CD14-positive monocyte (primary cell): ENCODE data around the gene FAM181A. TPM values are rescaled to one million over a fixed set of nuclear protein-coding genes. Genes with fewer than 3 reads are reported as not detected.

Source experiments
- DNase-seq, 3 donors: peaks; one replicate each; pipeline ENCODE4 v3.0.0-alpha.2; 2011 to 2022
- H2AFZ ChIP-seq: 2 replicates; pipeline ENCODE4 v1.6.0; 2012; ENCODE audit warnings: mild to moderate bottlenecking, low read depth, low read length, inconsistent platforms; ENCODE audit not compliant: insufficient read depth, poor library complexity, severe bottlenecking
- H3K27ac ChIP-seq, 2 donors: 1 replicate in 1 of 2; 2 replicates in 1 of 2; pipeline ENCODE4 v1.5.1; 2012 to 2013; ENCODE audit warnings: low read length in 2 of 2, control low read depth in 1 of 2, inconsistent platforms in 1 of 2, low read depth in 1 of 2, mild to moderate bottlenecking in 1 of 2
- H3K27me3 ChIP-seq, 2 donors: one replicate each; pipeline versions ENCODE4 v1.6.0 to v1.6.1; 2011 to 2013; ENCODE audit warnings: low read length in 2 of 2; ENCODE audit not compliant: control insufficient read depth in 2 of 2, insufficient read depth in 2 of 2
- H3K36me3 ChIP-seq, 2 donors: replicated peaks in 1 of 2; 1 replicate in 1 of 2; 2 replicates in 1 of 2; pipeline versions ENCODE4 v1.5.1 to v1.6.1; 2012 to 2013; ENCODE audit warnings: low read length in 2 of 2, control low read depth in 1 of 2, inconsistent platforms in 1 of 2, mild to moderate bottlenecking in 1 of 2; ENCODE audit not compliant: insufficient read depth in 2 of 2, control insufficient read depth in 1 of 2
- H3K4me1 ChIP-seq, 2 donors: 1 replicate in 1 of 2; 2 replicates in 1 of 2; pipeline versions ENCODE4 v1.5.1 to v1.6.1; 2012 to 2013; ENCODE audit warnings: low read length in 2 of 2, control low read depth in 1 of 2, inconsistent platforms in 1 of 2, mild to moderate bottlenecking in 1 of 2, moderate library complexity in 1 of 2; ENCODE audit not compliant: insufficient read depth in 2 of 2, control insufficient read depth in 1 of 2
- H3K4me2 ChIP-seq: replicated peaks from 2 replicates; pipeline ENCODE3; 2012; ENCODE audit warnings: low read length, moderate library complexity, mild to moderate bottlenecking; ENCODE audit not compliant: poor library complexity, severe bottlenecking; ENCODE audit errors: extremely low read depth
- H3K4me3 ChIP-seq, 3 experiments: fragments of 200-600 bp in 1 of 3; sonication (generic) in 1 of 3; replicated peaks in 1 of 3; 1 replicate in 2 of 3; 2 replicates in 1 of 3; pipeline ENCODE4 v1.5.1; 2011 to 2013; ENCODE audit warnings: low read length in 3 of 3, mild to moderate bottlenecking in 3 of 3, control low read depth in 2 of 3, low read depth in 2 of 3, inconsistent platforms in 1 of 3, moderate library complexity in 1 of 3
- H3K79me2 ChIP-seq: 2 replicates; pipeline ENCODE4 v1.6.0; 2012; ENCODE audit warnings: mild to moderate bottlenecking, control low read depth, inconsistent platforms, low read length, moderate library complexity; ENCODE audit not compliant: insufficient read depth
- H3K9ac ChIP-seq: 2 replicates; pipeline ENCODE4 v1.6.0; 2017; ENCODE audit warnings: low read length, mild to moderate bottlenecking; ENCODE audit not compliant: insufficient read depth, poor library complexity, severe bottlenecking
- H3K9me3 ChIP-seq, 2 donors: replicated peaks in 1 of 2; 1 replicate in 1 of 2; 2 replicates in 1 of 2; pipeline versions ENCODE4 v1.5.1 to v1.6.1; 2012 to 2013; ENCODE audit warnings: low read length in 2 of 2, control low read depth in 1 of 2; ENCODE audit not compliant: control insufficient read depth in 1 of 2, insufficient read depth in 1 of 2
- H4K20me1 ChIP-seq: 2 replicates; pipeline ENCODE4 v1.6.0; 2012; ENCODE audit warnings: mild to moderate bottlenecking, low read length, control low read depth, moderate library complexity; ENCODE audit not compliant: insufficient read depth
- H3K27ac Mint-ChIP-seq, 7 donors: one replicate each; pipeline ENCODE4 v1.8.0; 2020; ENCODE audit warnings: mild to moderate bottlenecking in 7 of 7, mixed read lengths in 7 of 7, moderate library complexity in 6 of 7, inconsistent platforms in 2 of 7
- H3K27me3 Mint-ChIP-seq, 3 donors: one replicate each; pipeline ENCODE4 v1.8.0; 2021 to 2022; ENCODE audit warnings: low read depth in 3 of 3, mild to moderate bottlenecking in 3 of 3, mixed read lengths in 3 of 3, moderate library complexity in 3 of 3, inconsistent platforms in 1 of 3
- H3K36me3 Mint-ChIP-seq, 2 donors: one replicate each; pipeline ENCODE4 v1.8.0; 2020; ENCODE audit warnings: mixed read lengths in 2 of 2, inconsistent platforms in 1 of 2, mild to moderate bottlenecking in 1 of 2
- H3K4me1 Mint-ChIP-seq: one replicate; pipeline ENCODE4 v1.8.0; 2020; ENCODE audit warnings: mild to moderate bottlenecking, mixed read lengths
- H3K4me3 Mint-ChIP-seq, 2 donors: one replicate each; pipeline ENCODE4 v1.8.0; 2020; ENCODE audit warnings: mild to moderate bottlenecking in 2 of 2, mixed read lengths in 2 of 2, moderate library complexity in 1 of 2
- H3K9me3 Mint-ChIP-seq, 7 donors: one replicate each; pipeline ENCODE4 v1.8.0; 2020 to 2022; ENCODE audit warnings: mixed read lengths in 7 of 7, mild to moderate bottlenecking in 6 of 7, moderate library complexity in 6 of 7, inconsistent platforms in 2 of 7
- WGBS: methylation state at CpG from one replicate; pipeline ENCODE4 v1.1.5; 2013; ENCODE audit warnings: missing lambda C conversion rate; ENCODE audit not compliant: insufficient coverage; 5-methylcytosine and 5-hydroxymethylcytosine counted together
- intact Hi-C, 2 donors: fragments of 100-400 bp; cut with micrococcal nuclease; formaldehyde crosslinking; loops; one replicate each; pipeline versions ENCODE4 v1.15.0 to v1.15.1; 2023
- polyA plus RNA-seq, 3 donors: library from polyadenylated mRNA; depleted of rRNA in 1 of 3; unstranded in 2 of 3; stranded (reverse) in 1 of 3; fragments of 300-500 nt in 2 of 3; fragments of >200 nt in 1 of 3; fragmentation: Illumina TruSeq in 2 of 3; gene quantifications; 1 replicate in 2 of 3; 2 replicates in 1 of 3; pipeline ENCODE4 v1.2.3, GENCODE V29; 2012 to 2021
- small RNA-seq: library from RNA; depleted of rRNA; stranded (forward); fragments of <200 nt; gene quantifications from one replicate; pipeline ENCODE3, GENCODE V24; 2012; ENCODE audit warnings: low read depth; ENCODE audit not compliant: insufficient read length
- TF ChIP-seq, protein P1 (sequence below): fragments of 200-600 bp; IDR thresholded peaks from one replicate; pipeline ENCODE4 v1.8.0; 2022; ENCODE audit warnings: antibody characterized with exemption, mild to moderate bottlenecking

FAM181A gene
- polyA plus RNA-seq, 3 donors = not detected

DNA sequence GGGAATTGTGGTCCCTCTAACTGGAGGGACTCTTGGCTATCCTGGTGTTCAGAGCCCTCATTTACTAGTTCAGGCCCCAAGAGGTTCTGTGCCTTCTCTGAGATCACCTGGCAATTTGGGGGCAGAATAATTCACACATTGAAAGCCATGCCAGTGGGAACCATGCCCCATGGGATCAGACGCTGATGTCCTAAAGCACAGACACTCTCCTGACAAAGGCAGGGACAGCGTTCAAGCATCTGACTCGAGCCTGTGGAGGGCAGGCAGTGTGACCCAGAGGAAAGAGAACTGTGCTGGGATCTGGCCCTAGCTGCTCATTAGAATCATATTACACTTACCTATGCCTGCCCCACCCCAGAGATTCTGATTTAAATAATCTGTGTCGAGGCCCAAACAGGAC lies 51.6 kb downstream of the FAM181A start:
- peaks cover 0 to 5% of the 10 kb centered on the region in 2 donors for H3K9me3 ChIP-seq
- H3K79me2 ChIP-seq = no peaks in the 10 kb centered on the region
- H3K36me3 Mint-ChIP-seq = peaks cover 0 to 4% of the 10 kb centered on the region in 2 donors
- no peak overlapping the region for H3K4me2 ChIP-seq
- no peak overlapping the region for H3K27ac ChIP-seq
- peaks cover 29% of the 10 kb centered on the region for H3K4me1 Mint-ChIP-seq
- H2AFZ ChIP-seq = no peak overlapping the region
- DNase-seq = no peak
- peaks cover 5 to 11% (median 7%) of the 10 kb centered on the region in 3 donors for H3K27me3 Mint-ChIP-seq
- H3K4me1 ChIP-seq = peaks cover 18% of the 10 kb centered on the region in 2 donors
- H3K9ac ChIP-seq = no peak overlapping the region
- intact Hi-C loops = no loop called here
- no peak overlapping the region for H3K27ac Mint-ChIP-seq
- no peak overlapping the region for H3K4me3 Mint-ChIP-seq
- TF ChIP-seq, protein P1, sequence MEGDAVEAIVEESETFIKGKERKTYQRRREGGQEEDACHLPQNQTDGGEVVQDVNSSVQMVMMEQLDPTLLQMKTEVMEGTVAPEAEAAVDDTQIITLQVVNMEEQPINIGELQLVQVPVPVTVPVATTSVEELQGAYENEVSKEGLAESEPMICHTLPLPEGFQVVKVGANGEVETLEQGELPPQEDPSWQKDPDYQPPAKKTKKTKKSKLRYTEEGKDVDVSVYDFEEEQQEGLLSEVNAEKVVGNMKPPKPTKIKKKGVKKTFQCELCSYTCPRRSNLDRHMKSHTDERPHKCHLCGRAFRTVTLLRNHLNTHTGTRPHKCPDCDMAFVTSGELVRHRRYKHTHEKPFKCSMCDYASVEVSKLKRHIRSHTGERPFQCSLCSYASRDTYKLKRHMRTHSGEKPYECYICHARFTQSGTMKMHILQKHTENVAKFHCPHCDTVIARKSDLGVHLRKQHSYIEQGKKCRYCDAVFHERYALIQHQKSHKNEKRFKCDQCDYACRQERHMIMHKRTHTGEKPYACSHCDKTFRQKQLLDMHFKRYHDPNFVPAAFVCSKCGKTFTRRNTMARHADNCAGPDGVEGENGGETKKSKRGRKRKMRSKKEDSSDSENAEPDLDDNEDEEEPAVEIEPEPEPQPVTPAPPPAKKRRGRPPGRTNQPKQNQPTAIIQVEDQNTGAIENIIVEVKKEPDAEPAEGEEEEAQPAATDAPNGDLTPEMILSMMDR = no peak
- no peak overlapping the region for H3K4me3 ChIP-seq
- no peaks in the 10 kb centered on the region for H4K20me1 ChIP-seq
- 96% methylated on average over 4 of the region's 4 CpGs for WGBS
- peaks cover 0 to 7% (median 6%) of the 10 kb centered on the region in 7 donors for H3K9me3 Mint-ChIP-seq
- no peaks in the 10 kb centered on the region for H3K36me3 ChIP-seq
- H3K27me3 ChIP-seq = no peaks in the 10 kb centered on the region

Small RNA genes within 50 kb of the gene (small RNA-seq; reads per million reads assigned to genes)
- gene MIR4506 = not detected

Other genes starting within 250 kb of the FAM181A start
- not detected for gene PRIMA1, start 138.9 kb upstream of the FAM181A start, polyA plus RNA-seq
- 1 to 10 TPM in 2 of 3 donors, under 1 TPM in 1; 0.25 to 2.5 (median 1.4) TPM for gene ASB2, start 49.2 kb downstream of the FAM181A start, polyA plus RNA-seq
- not detected for gene CCDC197, start 70.0 kb downstream of the FAM181A start, polyA plus RNA-seq
- under 1 TPM; 0.25 to 0.95 (median 0.28) TPM for gene OTUB2, start 99.0 kb downstream of the FAM181A start, polyA plus RNA-seq
- 10 to 100 TPM; 51.2 to 68.0 (median 53.8) TPM for gene DDX24, start 153.9 kb downstream of the FAM181A start, polyA plus RNA-seq
- gene IFI27L1, start 154.0 kb downstream of the FAM181A start, polyA plus RNA-seq = 1 to 10 TPM; 2.1 to 3.1 (median 2.2) TPM
- gene IFI27, start 183.4 kb downstream of the FAM181A start, polyA plus RNA-seq = 1 to 10 TPM; 3.0 to 3.9 (median 3.3) TPM
- 100 to 1,000 TPM in 1 of 3 donors, 10 to 100 TPM in 2; 55.4 to 156 (median 96.1) TPM for gene IFI27L2, start 202.3 kb downstream of the FAM181A start, polyA plus RNA-seq
- gene PPP4R4, start 247.0 kb downstream of the FAM181A start, polyA plus RNA-seq = under 1 TPM in 1 of 3 donors, not detected in 2; 0.08 TPM